Measurements from ENCODE around the gene USP34.

- TF ChIP-seq, protein P1, sequence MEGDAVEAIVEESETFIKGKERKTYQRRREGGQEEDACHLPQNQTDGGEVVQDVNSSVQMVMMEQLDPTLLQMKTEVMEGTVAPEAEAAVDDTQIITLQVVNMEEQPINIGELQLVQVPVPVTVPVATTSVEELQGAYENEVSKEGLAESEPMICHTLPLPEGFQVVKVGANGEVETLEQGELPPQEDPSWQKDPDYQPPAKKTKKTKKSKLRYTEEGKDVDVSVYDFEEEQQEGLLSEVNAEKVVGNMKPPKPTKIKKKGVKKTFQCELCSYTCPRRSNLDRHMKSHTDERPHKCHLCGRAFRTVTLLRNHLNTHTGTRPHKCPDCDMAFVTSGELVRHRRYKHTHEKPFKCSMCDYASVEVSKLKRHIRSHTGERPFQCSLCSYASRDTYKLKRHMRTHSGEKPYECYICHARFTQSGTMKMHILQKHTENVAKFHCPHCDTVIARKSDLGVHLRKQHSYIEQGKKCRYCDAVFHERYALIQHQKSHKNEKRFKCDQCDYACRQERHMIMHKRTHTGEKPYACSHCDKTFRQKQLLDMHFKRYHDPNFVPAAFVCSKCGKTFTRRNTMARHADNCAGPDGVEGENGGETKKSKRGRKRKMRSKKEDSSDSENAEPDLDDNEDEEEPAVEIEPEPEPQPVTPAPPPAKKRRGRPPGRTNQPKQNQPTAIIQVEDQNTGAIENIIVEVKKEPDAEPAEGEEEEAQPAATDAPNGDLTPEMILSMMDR (conservative IDR thresholded peaks at IDR 0.05 in 1 of 2, IDR thresholded peaks at IDR 0.05 in 1 of 2; ENCODE audit: low read depth in 1 of 2, low read length in 2 of 2) = peak; percentile 28 to 58
- TF ChIP-seq EZH2 (IDR thresholded peaks at IDR 0.05; ENCODE audit: low read length, missing control alignments) = no peak
Measured at GRCh38 chr2:61426267-61426897, 44.5 kb downstream of the USP34 start.
